ENCODE measurements around the gene PRDM11.
"Not testable (repeated sequence)": the region's sequence is repeated elsewhere in the genome, so short reads cannot be mapped to it uniquely, and the experiment has no call there.

The PRDM11 gene

DNA sequence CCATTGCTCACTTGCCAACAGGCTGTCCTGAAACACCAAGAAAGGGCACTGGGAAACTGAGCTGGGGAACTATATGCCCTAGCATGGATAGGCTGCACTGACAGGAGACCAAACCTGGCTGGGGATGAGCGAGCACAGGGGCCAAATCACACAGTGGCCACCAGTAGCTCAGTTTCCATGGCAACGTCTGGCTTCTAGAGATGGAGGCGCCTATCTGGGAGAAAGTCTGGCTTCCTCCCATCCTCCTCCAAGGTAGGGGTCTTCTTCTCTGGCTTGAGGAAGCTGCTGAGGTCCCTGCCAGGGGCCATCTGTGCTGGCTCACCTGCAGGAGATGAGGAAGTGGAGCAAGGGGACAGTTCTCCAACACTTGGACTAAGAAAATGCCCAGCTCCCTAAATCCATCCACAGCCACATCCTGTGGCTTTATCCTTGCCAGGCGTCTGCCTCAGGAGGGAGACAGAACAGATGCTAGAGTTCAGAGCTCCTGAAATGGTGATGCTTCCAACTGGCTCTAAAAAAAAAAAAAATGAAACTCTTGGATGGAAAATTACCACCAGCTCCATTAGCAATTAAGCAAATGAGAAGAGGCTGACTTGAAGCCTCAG lies 91.4 kb downstream of the PRDM11 start:
- in situ Hi-C loops (cut with HindIII; ENCODE audit: low pct_ligation_motif_present, low pct_unique_long_range_greater_than_20kb, low sequenced_read_pairs) = no loop called here
- no peak for DNase-seq

DNA sequence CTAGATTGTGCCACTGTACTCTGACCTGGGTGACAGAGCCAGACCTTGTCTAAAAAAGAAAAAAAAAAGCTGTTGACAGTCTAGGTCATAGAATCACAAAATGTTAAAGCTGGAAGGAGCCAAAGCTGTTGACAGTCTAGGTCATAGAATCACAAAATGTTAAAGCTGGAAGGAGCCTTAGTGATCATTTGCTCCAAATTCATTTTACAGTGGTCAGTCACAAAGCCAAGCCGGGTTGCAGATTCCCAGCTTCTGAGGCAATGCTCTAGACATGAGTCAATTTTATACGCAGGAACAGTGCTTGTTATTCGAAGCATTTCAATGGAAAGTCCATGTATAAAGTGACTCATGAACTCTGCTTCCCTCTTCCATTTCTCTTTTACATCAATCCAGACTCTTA lies 92.3 kb downstream of the PRDM11 start:
- no peak for DNase-seq
- in situ Hi-C loops (cut with HindIII; ENCODE audit: low pct_ligation_motif_present, low pct_unique_long_range_greater_than_20kb, low sequenced_read_pairs) = no loop called here

DNA sequence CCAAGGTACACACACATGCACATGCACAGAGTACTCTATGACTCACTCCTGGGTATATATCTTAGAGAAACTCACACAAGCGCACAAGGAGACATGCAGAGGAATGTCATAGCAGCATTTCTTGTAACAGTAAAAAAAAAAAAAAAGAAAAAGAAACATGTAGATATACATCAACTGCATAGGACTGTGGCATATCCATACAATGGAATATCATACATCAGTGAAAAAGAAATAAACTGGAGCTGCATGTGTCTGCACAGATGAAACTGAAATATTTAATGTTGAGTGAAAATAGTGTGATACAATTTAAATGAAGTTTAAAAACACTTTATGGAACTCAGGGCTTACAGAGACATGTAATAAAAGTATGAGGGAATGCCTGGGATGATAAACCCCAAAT lies 93.3 kb downstream of the PRDM11 start:
- DNase-seq = no peak
- in situ Hi-C loops (cut with HindIII; ENCODE audit: low pct_ligation_motif_present, low pct_unique_long_range_greater_than_20kb, low sequenced_read_pairs) = no loop called here

DNA sequence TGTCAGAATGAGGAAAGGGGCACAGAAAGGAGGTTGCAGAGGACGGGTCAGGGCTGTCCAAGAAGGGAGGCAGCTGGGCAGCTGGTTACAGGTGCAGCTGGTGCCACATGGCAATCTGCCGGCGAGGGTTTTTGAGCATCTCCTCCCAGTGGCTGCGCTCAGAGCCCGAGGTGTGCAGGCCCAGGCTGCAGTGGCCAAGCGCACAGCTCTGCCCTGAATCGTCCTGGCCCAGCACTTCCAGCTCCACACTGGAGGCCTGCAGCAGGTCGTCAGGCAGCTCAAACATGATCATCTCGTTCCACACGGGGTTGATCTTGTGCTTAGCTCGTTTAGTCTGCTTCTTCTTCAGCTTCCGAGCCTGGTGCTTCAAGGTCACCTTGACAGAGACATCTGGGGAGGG lies 97.5 kb downstream of the PRDM11 start:
- in situ Hi-C loops (cut with HindIII; ENCODE audit: low pct_ligation_motif_present, low pct_unique_long_range_greater_than_20kb, low sequenced_read_pairs) = no loop called here
- DNase-seq = no peak

DNA sequence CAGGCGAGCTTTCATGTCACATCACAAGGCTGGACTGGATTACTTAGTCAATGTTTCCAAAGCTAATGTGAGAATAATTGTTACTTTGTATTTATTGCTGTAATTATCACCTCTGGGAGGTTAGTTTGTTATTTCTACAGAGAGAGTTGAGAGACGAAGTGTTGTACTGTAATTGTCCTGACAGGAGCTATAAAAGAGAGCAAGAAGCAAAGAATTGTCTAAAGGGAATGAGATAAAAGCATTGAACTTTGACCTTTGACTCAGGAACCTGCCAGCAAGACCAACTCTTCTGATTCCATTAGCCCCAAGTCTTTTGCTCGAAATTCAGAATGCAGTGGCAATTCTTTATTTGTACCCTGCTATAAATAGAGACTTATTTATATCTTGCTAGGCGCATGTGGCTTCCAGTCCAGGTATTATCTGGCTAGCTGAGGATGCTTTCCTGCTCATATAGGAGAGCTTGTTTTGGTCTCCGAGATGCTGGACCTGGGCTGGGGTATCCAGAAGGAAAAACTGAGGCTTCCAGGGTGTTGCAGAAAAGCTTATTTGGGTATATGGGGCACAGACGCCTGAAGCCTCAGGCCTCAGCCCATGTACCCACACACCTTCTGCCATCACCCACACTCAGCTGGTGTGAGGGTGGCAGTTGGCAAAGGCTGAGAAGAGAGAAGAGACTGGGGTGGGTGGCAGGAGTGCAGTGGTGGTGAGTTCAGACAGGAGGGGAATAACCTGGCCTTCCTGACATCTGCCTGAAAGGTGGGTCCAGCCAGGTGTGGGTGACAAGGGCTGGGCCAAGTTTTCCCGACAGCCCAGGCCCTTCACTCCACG lies 99.0 kb downstream of the PRDM11 start:
- in situ Hi-C loops (cut with HindIII; ENCODE audit: low pct_ligation_motif_present, low pct_unique_long_range_greater_than_20kb, low sequenced_read_pairs) = no loop called here
- no peak for DNase-seq

DNA sequence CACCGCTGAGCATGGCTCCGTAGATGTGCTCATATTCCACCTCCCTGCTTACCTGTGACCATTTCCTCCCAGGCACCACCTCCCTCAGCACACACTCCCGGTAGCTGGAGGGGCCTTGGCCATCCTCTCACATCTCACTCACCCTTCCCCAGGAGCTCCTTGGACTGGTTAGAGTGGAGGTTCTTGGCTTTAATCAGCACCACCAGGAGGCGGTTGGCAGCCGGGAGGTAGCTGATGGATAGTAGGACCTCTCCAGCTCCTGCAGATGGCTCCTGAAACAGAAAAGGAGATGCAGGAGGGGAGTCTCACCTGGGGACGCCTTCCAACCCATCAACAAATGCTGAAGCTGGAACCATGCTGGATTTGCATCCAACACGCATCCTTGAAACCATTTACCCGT lies 99.8 kb downstream of the PRDM11 start:
- in situ Hi-C loops (cut with HindIII; ENCODE audit: low pct_ligation_motif_present, low pct_unique_long_range_greater_than_20kb, low sequenced_read_pairs) = no loop called here
- no peak for DNase-seq

DNA sequence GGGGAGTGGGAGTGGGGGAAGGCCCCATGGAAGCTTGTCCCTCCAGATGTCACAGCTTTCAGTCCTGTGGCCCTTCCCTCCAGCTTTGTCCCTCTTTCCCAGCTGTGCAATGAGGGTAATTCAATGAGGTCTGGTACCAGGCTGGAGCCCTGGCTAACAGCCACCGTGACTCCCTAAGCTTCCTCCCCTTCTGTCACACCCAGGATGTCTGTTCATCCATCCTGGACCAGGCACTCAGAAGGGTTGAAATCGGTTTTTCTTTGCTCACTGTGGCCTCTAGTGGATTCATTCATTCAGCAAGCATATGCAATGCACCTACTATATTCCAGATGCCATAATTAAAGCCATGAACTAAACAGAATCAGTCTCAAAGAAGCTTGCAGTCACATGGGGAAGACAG lies 101.0 kb downstream of the PRDM11 start:
- no peak for DNase-seq
- in situ Hi-C loops (cut with HindIII; ENCODE audit: low pct_ligation_motif_present, low pct_unique_long_range_greater_than_20kb, low sequenced_read_pairs) = no loop called here

DNA sequence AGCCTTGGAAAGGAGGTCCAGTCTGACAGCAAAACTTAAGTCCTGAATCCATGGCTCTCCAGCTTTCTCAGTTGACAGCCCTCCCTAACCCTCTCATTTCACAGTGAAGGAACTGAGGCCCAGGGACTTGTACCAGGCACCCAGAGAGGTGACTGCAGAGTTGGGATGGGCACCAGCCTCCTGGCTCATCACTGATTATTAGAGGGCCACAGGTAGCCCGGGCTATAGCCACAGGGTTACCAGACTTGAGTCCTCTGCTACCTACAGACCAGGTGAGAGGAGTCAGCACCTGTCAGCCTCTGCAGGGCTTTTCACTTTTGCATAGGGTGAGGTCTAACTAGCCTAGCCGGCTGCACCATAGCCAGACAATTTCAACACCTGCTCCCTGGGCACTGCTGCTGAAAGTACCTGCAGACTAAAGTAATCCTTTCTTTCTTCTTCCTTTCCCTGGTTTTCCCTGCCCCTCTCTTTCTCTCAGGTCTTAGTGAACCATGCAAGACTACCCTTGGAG lies 102.1 kb downstream of the PRDM11 start:
- no peak for DNase-seq
- in situ Hi-C loops (cut with HindIII; ENCODE audit: low pct_ligation_motif_present, low pct_unique_long_range_greater_than_20kb, low sequenced_read_pairs) = no loop called here

DNA sequence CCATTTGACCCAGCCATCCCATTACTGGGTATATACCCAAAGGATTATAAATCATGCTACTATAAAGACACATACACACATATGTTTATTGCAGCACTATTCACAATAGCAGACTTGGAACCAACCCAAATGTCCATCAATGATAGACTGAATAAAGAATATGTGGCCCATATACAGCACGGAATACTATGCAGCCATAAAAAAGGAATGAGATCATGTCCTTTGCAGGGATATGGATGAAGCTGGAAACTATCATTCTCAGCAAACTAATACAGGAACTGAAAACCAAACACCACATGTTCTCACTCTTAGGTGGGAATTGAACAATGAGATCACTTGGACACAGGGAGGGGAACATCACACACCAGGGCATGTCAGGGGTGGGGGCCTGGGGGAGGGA lies 102.9 kb downstream of the PRDM11 start:
- DNase-seq; in situ Hi-C loops (cut with HindIII; ENCODE audit: low pct_ligation_motif_present, low pct_unique_long_range_greater_than_20kb, low sequenced_read_pairs): not testable (repeated sequence)

DNA sequence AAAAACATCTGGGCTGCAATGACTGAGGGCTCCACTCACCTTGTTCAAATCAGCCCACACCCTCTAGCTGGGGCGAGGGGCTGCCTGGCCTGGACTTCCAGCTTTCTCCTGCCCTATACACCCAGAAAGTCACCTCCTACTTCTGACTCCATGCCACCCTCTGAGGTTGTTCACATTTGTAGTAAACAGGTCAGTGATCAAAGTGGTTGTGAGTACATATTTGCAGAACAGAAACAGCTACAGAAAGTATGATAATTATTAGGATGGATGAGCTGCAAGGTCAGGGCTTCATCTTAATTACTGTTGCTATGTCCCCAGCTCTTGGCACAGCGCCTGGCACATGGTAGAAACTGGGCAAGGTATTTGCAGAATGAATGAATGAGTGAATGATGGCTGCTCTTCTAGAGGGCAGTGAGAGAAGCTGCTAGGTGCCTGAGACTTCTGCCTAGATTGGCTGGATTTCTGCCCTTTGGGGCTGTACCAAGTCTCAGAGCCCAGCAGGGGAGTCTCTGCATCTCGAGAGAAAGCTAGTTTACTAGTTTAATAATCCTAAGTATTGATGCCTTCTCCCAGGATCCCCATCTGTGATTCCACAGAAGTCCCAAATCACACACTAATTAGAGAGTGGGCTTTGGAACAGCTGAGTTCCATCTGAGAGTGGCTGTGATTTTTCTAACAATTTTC lies 103.7 kb downstream of the PRDM11 start:
- DNase-seq = no peak
- in situ Hi-C loops (cut with HindIII; ENCODE audit: low pct_ligation_motif_present, low pct_unique_long_range_greater_than_20kb, low sequenced_read_pairs) = no loop called here

DNA sequence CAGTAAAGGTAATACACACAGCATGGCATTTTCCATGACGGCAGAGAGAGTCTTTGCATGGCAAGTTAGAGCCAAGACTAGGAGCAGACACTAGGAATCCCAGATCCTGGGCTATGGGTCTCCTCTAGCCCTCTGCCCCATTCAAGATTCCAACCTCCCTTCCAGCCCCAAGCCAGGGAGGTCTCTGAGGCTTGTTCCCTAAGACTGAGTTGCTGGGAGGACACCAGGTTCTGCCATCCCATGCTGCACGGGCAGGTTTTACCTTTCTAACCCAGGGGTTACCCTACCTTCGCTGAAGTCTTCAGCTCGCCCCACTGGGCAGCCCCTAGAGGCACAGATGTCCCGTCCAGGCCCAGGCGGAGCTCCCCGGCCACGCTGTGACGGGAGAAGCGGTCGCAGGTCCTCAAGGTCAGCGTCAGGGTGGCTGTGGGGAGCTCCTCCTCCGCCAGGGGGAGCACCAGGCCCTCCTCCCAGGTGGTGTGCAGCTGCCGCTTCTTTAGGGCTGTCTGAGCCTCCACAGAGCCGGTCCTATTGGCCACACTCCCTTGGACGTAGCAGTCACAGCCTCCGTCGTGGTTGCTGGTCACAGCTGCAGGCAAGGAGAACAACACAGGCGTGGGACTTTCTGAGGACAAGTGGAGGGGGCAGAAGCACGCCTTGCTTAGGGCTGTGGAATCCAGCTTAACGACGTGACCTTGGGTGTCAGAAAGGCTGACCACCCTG lies 105.9 kb downstream of the PRDM11 start:
- DNase-seq = peak; percentile 37
- in situ Hi-C loops (cut with HindIII; ENCODE audit: low pct_ligation_motif_present, low pct_unique_long_range_greater_than_20kb, low sequenced_read_pairs) = no loop called here

DNA sequence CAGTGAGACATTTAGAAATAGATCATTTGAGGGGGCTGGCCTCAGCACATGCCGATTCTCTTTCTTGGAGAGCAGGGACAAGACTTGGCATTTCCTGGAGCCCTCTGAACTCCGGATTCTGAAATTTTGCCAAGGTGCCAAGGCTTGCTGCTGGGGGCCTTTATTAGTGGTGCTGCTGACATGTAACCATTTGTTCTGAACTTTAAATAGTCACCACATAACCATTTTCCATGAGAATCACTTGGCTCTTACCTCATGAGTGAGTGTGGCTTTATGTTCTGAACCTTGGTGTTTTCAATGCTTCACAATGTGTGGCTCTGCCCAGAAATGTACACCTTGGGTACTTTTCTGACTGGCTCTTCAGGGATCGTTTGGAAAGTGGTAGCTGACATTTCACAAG lies 106.4 kb downstream of the PRDM11 start:
- DNase-seq = no peak
- in situ Hi-C loops (cut with HindIII; ENCODE audit: low pct_ligation_motif_present, low pct_unique_long_range_greater_than_20kb, low sequenced_read_pairs) = no loop called here

DNA sequence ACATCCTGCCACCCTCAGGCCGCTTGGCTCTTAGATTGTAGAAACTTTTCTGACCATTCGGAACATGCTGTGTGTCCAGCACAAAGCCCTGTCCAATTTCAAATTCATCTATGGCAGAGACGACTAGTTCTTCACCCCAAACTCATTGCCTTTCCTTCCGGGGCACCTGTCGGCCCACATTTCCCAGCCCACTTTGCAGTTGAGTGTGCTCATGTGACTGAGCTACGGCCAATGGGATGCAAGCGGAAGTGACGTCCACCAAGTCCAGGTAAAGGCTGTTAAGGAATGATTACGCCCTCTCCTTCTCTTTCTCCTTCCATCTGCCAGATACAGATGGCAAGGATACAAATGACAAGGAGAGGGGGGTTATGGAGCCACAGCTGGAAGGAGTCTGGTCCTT lies 107.2 kb downstream of the PRDM11 start:
- DNase-seq = no peak
- in situ Hi-C loops (cut with HindIII; ENCODE audit: low pct_ligation_motif_present, low pct_unique_long_range_greater_than_20kb, low sequenced_read_pairs) = no loop called here

DNA sequence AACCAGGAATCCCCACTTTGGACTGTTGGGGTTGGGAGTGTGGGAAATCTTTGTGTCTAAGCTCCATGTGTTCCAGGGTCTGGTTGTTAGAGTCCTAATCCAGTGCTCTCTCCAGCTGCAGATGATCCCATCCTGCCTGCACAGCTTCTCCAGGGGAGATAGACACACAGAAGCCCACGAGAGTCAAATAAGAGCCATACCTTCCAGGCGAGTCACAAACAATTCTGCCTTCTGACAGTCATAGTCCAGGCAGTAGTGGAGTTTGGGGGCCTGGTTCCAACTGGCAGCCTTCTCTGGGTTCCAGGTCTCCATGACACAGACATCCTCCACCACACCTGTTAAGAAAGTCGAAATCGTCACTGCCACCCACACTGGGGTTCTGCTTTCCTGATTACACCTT lies 107.6 kb downstream of the PRDM11 start:
- peak; percentile 12 for DNase-seq
- in situ Hi-C loops (cut with HindIII; ENCODE audit: low pct_ligation_motif_present, low pct_unique_long_range_greater_than_20kb, low sequenced_read_pairs) = no loop called here

DNA sequence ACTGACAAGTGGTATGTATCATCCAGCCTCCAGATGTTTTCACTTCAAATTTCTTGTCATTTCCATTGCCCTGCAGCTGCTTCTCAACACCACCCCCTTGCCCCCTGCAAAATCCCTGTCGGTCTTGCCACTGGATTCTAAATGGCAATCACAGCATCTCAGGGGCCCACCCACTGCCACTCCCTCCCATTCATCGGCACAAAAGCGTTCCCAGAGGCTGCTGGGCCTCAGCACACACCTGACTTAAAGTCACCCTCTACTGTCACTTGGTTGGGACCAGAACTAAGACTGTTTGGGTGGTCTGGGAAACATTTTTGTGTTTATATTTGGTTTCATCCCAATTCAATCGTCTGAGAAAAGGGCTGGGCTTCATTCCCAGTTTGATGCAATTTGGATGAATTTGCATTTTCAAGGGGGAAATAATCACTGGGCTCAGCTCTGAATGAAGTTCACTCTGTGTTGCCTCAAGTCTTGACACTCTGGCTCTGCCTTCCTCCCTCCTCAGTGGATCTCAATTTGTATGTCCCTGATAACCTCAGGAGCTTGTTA lies 112.6 kb downstream of the PRDM11 start:
- DNase-seq = no peak
- in situ Hi-C loops (cut with HindIII; ENCODE audit: low pct_ligation_motif_present, low pct_unique_long_range_greater_than_20kb, low sequenced_read_pairs) = no loop called here

DNA sequence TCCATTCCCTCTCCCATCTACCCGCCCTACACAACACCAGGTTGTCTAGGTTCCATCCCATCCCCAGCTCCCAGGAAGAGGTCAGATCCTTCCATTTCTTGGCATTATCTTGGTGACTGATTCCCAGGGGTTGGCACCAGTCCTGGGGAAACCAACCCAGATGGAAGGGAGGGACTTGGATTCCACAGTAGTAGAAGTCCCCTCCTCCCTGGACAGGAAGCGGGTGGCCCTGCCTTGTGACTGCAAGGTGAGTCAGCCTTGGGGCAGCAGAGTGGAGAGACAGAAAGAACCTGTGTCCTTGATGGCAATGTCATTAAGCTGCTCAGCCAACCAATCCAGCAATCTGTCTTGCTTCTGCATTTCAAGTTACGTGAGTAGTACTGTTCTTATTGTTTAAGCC lies 113.2 kb downstream of the PRDM11 start:
- in situ Hi-C loops (cut with HindIII; ENCODE audit: low pct_ligation_motif_present, low pct_unique_long_range_greater_than_20kb, low sequenced_read_pairs) = no loop called here
- DNase-seq = peak; percentile 85

DNA sequence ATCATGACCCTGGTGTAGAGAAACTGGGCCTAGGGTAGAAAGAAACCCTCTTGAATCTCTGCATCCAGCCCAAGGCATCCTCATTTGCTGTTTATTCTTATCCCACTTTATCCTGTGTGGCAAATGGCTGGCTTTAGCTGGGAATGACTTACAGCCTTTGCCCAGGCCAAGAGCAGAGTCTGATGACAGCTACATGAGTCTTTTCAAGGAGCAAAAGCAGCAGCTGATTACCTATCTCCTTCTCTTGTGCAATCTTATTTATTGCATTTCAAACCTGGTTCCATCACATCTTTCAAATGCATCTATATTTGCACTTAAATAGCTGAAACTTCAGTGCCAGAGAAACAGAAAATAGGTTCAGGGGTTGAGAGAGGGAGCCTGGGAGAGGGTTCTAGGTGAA lies 113.6 kb downstream of the PRDM11 start:
- DNase-seq = peak; percentile 4
- in situ Hi-C loops (cut with HindIII; ENCODE audit: low pct_ligation_motif_present, low pct_unique_long_range_greater_than_20kb, low sequenced_read_pairs) = no loop called here

DNA sequence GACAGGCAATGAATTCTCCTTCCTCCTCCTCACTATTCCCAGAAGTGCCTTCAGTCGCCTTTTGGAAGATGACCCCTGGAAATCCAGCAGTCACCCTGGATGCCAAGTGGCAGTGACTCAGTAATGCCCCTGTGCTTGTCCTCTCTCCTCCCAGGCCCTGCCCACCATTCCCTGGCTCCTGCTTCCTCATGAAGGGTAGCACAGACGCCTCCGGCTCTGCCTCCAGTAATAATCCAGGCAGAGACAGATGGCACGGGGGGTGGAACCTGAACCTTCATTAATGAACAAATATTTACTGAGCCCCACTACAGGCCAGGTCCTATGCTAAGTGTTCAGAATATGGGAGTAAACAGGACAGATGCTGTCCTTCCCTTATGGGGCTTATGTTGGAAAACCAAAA lies 116.5 kb downstream of the PRDM11 start:
- in situ Hi-C loops (cut with HindIII; ENCODE audit: low pct_ligation_motif_present, low pct_unique_long_range_greater_than_20kb, low sequenced_read_pairs) = no loop called here
- no peak for DNase-seq

DNA sequence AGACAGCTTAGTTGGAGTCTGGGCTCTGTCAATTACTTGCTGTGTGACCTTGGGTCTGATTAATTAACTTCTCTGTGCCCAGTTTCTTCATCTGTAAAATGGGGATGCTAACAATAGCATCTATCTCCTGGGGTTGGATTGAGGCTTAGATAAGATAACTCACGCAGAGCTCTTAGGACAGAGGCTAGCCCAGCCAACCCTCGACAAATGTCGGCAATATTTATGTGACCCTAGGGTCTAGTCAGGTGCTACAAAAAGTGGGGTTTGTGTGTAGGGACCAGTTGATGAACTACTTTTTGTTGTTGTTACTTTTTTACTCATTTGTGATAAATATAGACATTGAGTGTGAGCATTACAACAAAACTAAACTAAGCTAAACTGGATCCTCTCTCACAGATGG lies 117.3 kb downstream of the PRDM11 start:
- DNase-seq = no peak
- in situ Hi-C loops (cut with HindIII; ENCODE audit: low pct_ligation_motif_present, low pct_unique_long_range_greater_than_20kb, low sequenced_read_pairs) = no loop called here

Data from ACHN (cell line).